Kidney tubule cell (primary cell): Measurements from ENCODE around the gene TPX2.

Source experiments
- DNase-seq: peaks from one replicate; pipeline ENCODE4 v3.0.0-alpha.2; 2018; ENCODE audit warnings: low spot score

The TPX2 gene

GRCh38 chr20:31706607-31707257 lies 32.4 kb upstream of the TPX2 start:
- no peak for DNase-seq

- no peak for DNase-seq
Measured at GRCh38 chr20:31707258-31707615, 31.9 kb upstream of the TPX2 start.

- peak; percentile 52 for DNase-seq
Measured at GRCh38 chr20:31707994-31708735, 30.9 kb upstream of the TPX2 start.

- DNase-seq, result no peak
Measured at GRCh38 chr20:31708736-31709534, 30.2 kb upstream of the TPX2 start.

GRCh38 chr20:31709939-31710338 lies 29.2 kb upstream of the TPX2 start:
- no peak for DNase-seq

GRCh38 chr20:31710423-31711108 lies 28.5 kb upstream of the TPX2 start:
- peak; percentile 65 for DNase-seq

GRCh38 chr20:31711179-31712111 lies 27.6 kb upstream of the TPX2 start:
- peak; percentile 20 for DNase-seq

- DNase-seq, result peak; percentile 78
Measured at GRCh38 chr20:31712112-31712553, 27.0 kb upstream of the TPX2 start.

GRCh38 chr20:31712564-31713311 lies 26.4 kb upstream of the TPX2 start:
- DNase-seq, result peak; percentile 99

GRCh38 chr20:31713312-31714273 lies 25.5 kb upstream of the TPX2 start:
- DNase-seq, result peak; percentile 92

- no peak for DNase-seq
Measured at GRCh38 chr20:31715766-31716165, 23.3 kb upstream of the TPX2 start.

- no peak for DNase-seq
Measured at GRCh38 chr20:31716351-31716750, 22.7 kb upstream of the TPX2 start.

- DNase-seq, result peak; percentile 10
Measured at GRCh38 chr20:31716818-31717477, 22.1 kb upstream of the TPX2 start.

GRCh38 chr20:31717478-31718201 lies 21.4 kb upstream of the TPX2 start:
- DNase-seq, result peak; percentile 1

GRCh38 chr20:31718952-31719643 lies 20.0 kb upstream of the TPX2 start:
- DNase-seq, result peak; percentile 67

- peak; percentile 98 for DNase-seq
Measured at GRCh38 chr20:31719644-31720485, 19.2 kb upstream of the TPX2 start.
